GM23248 (cell line): ENCODE results near the gene CDK5RAP3. TPM values are rescaled to one million over a fixed set of nuclear protein-coding genes. Genes with fewer than 3 reads are reported as not detected.

Experiments used
- DNase-seq: peaks from one replicate; pipeline ENCODE4 v3.0.0-alpha.2; 2015
- H2AFZ ChIP-seq: fragments of 200-600 bp; sonication (generic); 2 replicates; pipeline ENCODE4 v1.6.1; 2016; ENCODE audit warnings: antibody characterized with exemption
- H3F3A ChIP-seq: fragments of 200-600 bp; sonication (generic); 2 replicates; pipeline ENCODE4 v1.6.1; 2016; ENCODE audit warnings: mild to moderate bottlenecking, antibody characterized with exemption, mixed run types; ENCODE audit not compliant: insufficient read depth
- H3K27ac ChIP-seq: fragments of 200-600 bp; sonication (generic); 2 replicates; pipeline ENCODE4 v1.5.1; 2016; ENCODE audit warnings: mild to moderate bottlenecking
- H3K27me3 ChIP-seq: fragments of 200-600 bp; sonication (generic); replicated peaks from 2 replicates; pipeline ENCODE4 v1.6.1; 2016; ENCODE audit warnings: mild to moderate bottlenecking; ENCODE audit not compliant: insufficient read depth
- H3K36me3 ChIP-seq: fragments of 200-600 bp; sonication (generic); 2 replicates; pipeline ENCODE4 v1.6.1; 2016; ENCODE audit warnings: low read depth, mild to moderate bottlenecking
- H3K4me1 ChIP-seq: fragments of 200-600 bp; sonication (generic); 2 replicates; pipeline ENCODE4 v1.6.1; 2016; ENCODE audit warnings: mild to moderate bottlenecking; ENCODE audit not compliant: insufficient read depth
- H3K4me2 ChIP-seq: fragments of 200-600 bp; sonication (generic); one replicate; pipeline ENCODE4 v1.6.1; 2016; ENCODE audit warnings: mild to moderate bottlenecking; ENCODE audit not compliant: unreplicated experiment
- H3K4me3 ChIP-seq: fragments of 200-600 bp; sonication (generic); 2 replicates; pipeline ENCODE4 v1.5.1; 2016; ENCODE audit warnings: mild to moderate bottlenecking
- H3K79me2 ChIP-seq: fragments of 200-600 bp; sonication (generic); 2 replicates; pipeline ENCODE4 v1.6.1; 2016; ENCODE audit warnings: mild to moderate bottlenecking; ENCODE audit not compliant: insufficient read depth
- H3K9ac ChIP-seq: fragments of 200-600 bp; sonication (generic); 2 replicates; pipeline ENCODE4 v1.6.1; 2016; ENCODE audit warnings: mild to moderate bottlenecking
- H3K9me2 ChIP-seq: fragments of 200-600 bp; sonication (generic); 2 replicates; pipeline ENCODE4 v1.6.1; 2016; ENCODE audit warnings: mixed run types, mild to moderate bottlenecking, moderate library complexity; ENCODE audit not compliant: insufficient read depth
- H3K9me3 ChIP-seq: fragments of 200-600 bp; sonication (generic); one replicate; pipeline ENCODE4 v1.6.1; 2017; ENCODE audit warnings: low read depth
- H4K20me1 ChIP-seq: fragments of 200-600 bp; sonication (generic); 2 replicates; pipeline ENCODE4 v1.6.0; 2016; ENCODE audit not compliant: insufficient read depth
- EZH2 ChIP-seq: fragments of 200-600 bp; sonication (generic); IDR thresholded peaks from 2 replicates; pipeline ENCODE4 v1.6.1; 2018; ENCODE audit warnings: antibody characterized with exemption, mild to moderate bottlenecking; ENCODE audit not compliant: insufficient read depth, poor library complexity, severe bottlenecking
- EZH2phosphoT487 ChIP-seq: fragments of 200-600 bp; sonication (generic); IDR thresholded peaks from 2 replicates; pipeline ENCODE4 v1.6.1; 2018; ENCODE audit warnings: antibody characterized with exemption, moderate library complexity, mild to moderate bottlenecking, low read depth; ENCODE audit not compliant: insufficient read depth
- WGBS, 2 experiments: methylation state at CpG; one replicate each; pipeline ENCODE4 v1.1.6; 2015 to 2017; ENCODE audit warnings: low lambda C conversion rate in 2 of 2, low coverage in 1 of 2; ENCODE audit errors: missing lambda C conversion rate in 2 of 2; 5-methylcytosine and 5-hydroxymethylcytosine counted together
- in situ Hi-C: fragments of 300-500 bp; cut with MboI; formaldehyde crosslinking; loops from 2 replicates; pipeline ENCODE4 v1.15.0; 2020
- polyA plus RNA-seq: library from polyadenylated mRNA; unstranded; fragments of >200 nt; fragmentation: Nextera tagmentation; extraction: Ambion mirVana; gene quantifications from 2 replicates; pipeline ENCODE4 v1.2.1, GENCODE V29; 2016
- total RNA-seq: library from RNA; depleted of rRNA; stranded (reverse); fragments of >200 nt; shearing (Covaris generic); gene quantifications from 2 replicates; pipeline ENCODE4 v1.2.3, GENCODE V29; 2014

Gene CDK5RAP3
- total and polyA plus RNA-seq, 2 experiments from 2014 or later, result 61.7 to 92.2 TPM

- peaks cover 22% of the 10 kb centered on the region for H3K4me1 ChIP-seq
- H3K9ac ChIP-seq, result no peak overlapping the region
- TF ChIP-seq EZH2 (no peak), EZH2phosphoT487 (no peak)
- no peak for DNase-seq
- H3K9me2 ChIP-seq, result no peaks in the 10 kb centered on the region
- no peak overlapping the region for H3K27ac ChIP-seq
- no peaks in the 10 kb centered on the region for H3K36me3 ChIP-seq
- in situ Hi-C loops, result no loop called here
- H3F3A ChIP-seq, result peaks cover 21% of the 10 kb centered on the region
- no peak overlapping the region for H2AFZ ChIP-seq
- H3K79me2 ChIP-seq, result no peaks in the 10 kb centered on the region
- 70 to 73% methylated on average over 4 to 5 of the region's 5 CpGs for WGBS, 2 experiments
- H3K4me2 ChIP-seq, result no peak overlapping the region
- no peak overlapping the region for H3K4me3 ChIP-seq
- no peaks in the 10 kb centered on the region for H3K27me3 ChIP-seq
- no peaks in the 10 kb centered on the region for H3K9me3 ChIP-seq
- H4K20me1 ChIP-seq, result no peaks in the 10 kb centered on the region
These were observed 51.0 kb downstream of the CDK5RAP3 start for GRCh38 chr17:48021934-48022333.

- Histone ChIP-seq H4K20me1 (no peaks in the 10 kb centered on the region), H3K27ac (peak overlapping the region; percentile 88), H3K79me2 (no peaks in the 10 kb centered on the region), H3K4me2 (peak overlapping the region; percentile 98), H3F3A (peaks cover 29% of the 10 kb centered on the region), H3K9ac (0 out of 2 replicates have a peak overlapping the region, but pooled peaks have one; percentile 85), H3K9me2 (no peaks in the 10 kb centered on the region), H3K36me3 (no peaks in the 10 kb centered on the region), H3K4me3 (peak overlapping the region; percentile 78; the same call in 1 of the 2 replicates), H2AFZ (peak overlapping the region; percentile 77; the same call in 1 of the 2 replicates), H3K9me3 (no peaks in the 10 kb centered on the region), H3K4me1 (peaks cover 26% of the 10 kb centered on the region), H3K27me3 (no peaks in the 10 kb centered on the region)
- no peak for TF ChIP-seq EZH2
- no peak for TF ChIP-seq EZH2phosphoT487
- 40 to 52% methylated on average over 6 of the region's 6 CpGs for WGBS, 2 experiments
- in situ Hi-C loops, result no loop called here
- peak; percentile 44 for DNase-seq
These were observed 52.0 kb downstream of the CDK5RAP3 start for GRCh38 chr17:48022901-48023300.

- H3K79me2 ChIP-seq, result no peaks in the 10 kb centered on the region
- H3K4me2 ChIP-seq, result peak overlapping the region; percentile 98
- H4K20me1 ChIP-seq, result no peaks in the 10 kb centered on the region
- peaks cover 26% of the 10 kb centered on the region for H3K4me1 ChIP-seq
- H3K27ac ChIP-seq, result peak overlapping the region; percentile 88
- H3F3A ChIP-seq, result peaks cover 29% of the 10 kb centered on the region
- peak overlapping the region; percentile 85 for H3K9ac ChIP-seq
- no peaks in the 10 kb centered on the region for H3K27me3 ChIP-seq
- TF ChIP-seq EZH2 (no peak), EZH2phosphoT487 (no peak)
- H3K4me3 ChIP-seq, result peak overlapping the region; percentile 78
- no peaks in the 10 kb centered on the region for H3K9me2 ChIP-seq
- WGBS, 2 experiments, result 1 to 3% methylated on average over 50 to 54 of the region's 54 CpGs
- H3K36me3 ChIP-seq, result no peaks in the 10 kb centered on the region
- no peaks in the 10 kb centered on the region for H3K9me3 ChIP-seq
- peak; percentile 95 for DNase-seq
- peak overlapping the region; percentile 77 for H2AFZ ChIP-seq
- in situ Hi-C loops, result no loop called here
These were observed 52.7 kb downstream of the CDK5RAP3 start for GRCh38 chr17:48023400-48024148.

GRCh38 chr17:48024149-48025039, 53.5 kb downstream of the CDK5RAP3 start:
- Histone ChIP-seq H3K27ac (peak overlapping the region; percentile 88), H3K27me3 (no peaks in the 10 kb centered on the region), H3F3A (peaks cover 32% of the 10 kb centered on the region), H4K20me1 (no peaks in the 10 kb centered on the region), H3K36me3 (no peaks in the 10 kb centered on the region), H3K9me3 (no peaks in the 10 kb centered on the region), H3K4me1 (peaks cover 26% of the 10 kb centered on the region), H3K9ac (peak overlapping the region; percentile 85), H3K9me2 (no peaks in the 10 kb centered on the region), H3K79me2 (no peaks in the 10 kb centered on the region), H2AFZ (peak overlapping the region; percentile 77), H3K4me3 (peak overlapping the region; percentile 78), H3K4me2 (peak overlapping the region; percentile 98)
- in situ Hi-C loops, result loop anchor here (5.0 kb wide), 1 partner anchor 48 kb away; no protein-coding TSS in a partner anchor
- no peak for TF ChIP-seq EZH2
- no peak for TF ChIP-seq EZH2phosphoT487
- peak; percentile 83 for DNase-seq
- WGBS, 2 experiments, result 0 to 3% methylated on average over 50 to 51 of the region's 54 CpGs
